ENCODE data around the gene NEDD8.

DNA sequence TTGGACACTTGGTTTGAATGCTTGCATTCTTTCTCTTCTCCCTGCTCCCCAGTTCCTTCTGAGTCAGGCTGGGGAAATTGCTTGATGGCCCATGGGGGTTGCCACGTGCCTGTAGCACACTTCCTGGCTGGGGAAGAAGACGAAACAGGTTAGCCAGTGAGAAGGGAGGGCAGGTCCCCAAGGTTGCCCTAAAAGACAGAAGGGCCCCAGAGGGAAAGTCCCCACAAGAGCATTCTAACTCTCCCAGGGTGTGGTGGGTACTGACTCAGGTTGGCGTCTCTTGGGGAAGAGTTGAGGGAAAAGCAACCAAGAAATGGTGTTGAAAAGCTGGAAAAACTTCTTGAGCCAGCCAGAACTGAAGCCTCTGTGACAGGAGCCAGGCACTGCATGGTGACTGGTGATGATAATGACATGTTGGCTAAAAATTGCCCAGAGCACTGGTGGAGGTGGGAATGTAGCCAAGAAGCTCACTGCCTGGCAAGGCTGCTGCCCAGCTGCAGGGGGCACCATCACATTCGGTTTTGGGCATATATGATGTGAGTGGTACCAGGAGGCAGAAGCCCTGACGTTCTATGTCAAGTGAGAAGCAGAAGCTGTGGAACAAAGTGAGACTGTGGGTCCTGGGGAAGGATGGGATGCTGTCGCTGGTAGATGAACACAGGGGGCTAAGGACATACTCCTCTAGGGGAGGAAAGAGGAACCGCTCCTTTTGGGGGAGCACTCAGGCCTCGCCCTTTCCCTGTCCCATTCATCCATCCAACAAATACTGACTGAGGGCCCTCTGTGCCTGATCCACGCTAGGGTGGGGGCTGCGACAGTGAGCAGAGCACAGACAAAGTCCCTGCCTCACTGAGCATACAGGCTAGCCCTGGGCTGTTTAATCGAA lies 47.4 kb upstream of the NEDD8 start:
- TF ChIP-seq, protein P1, sequence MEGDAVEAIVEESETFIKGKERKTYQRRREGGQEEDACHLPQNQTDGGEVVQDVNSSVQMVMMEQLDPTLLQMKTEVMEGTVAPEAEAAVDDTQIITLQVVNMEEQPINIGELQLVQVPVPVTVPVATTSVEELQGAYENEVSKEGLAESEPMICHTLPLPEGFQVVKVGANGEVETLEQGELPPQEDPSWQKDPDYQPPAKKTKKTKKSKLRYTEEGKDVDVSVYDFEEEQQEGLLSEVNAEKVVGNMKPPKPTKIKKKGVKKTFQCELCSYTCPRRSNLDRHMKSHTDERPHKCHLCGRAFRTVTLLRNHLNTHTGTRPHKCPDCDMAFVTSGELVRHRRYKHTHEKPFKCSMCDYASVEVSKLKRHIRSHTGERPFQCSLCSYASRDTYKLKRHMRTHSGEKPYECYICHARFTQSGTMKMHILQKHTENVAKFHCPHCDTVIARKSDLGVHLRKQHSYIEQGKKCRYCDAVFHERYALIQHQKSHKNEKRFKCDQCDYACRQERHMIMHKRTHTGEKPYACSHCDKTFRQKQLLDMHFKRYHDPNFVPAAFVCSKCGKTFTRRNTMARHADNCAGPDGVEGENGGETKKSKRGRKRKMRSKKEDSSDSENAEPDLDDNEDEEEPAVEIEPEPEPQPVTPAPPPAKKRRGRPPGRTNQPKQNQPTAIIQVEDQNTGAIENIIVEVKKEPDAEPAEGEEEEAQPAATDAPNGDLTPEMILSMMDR (IDR thresholded peaks at IDR 0.05): no peak
- TF ChIP-seq POLR2A (IDR thresholded peaks at IDR 0.05): no peak

Data from testis (tissue), 2 donors.